OCI-LY1 (cell line): Measurements from ENCODE around the gene CATSPERB.

Experiments used
- H2AFZ ChIP-seq: fragments of 200-600 bp; sonication (generic), shearing (Covaris generic); 2 replicates; pipeline ENCODE4 v1.6.0; 2014; ENCODE audit warnings: antibody characterized with exemption, mild to moderate bottlenecking, low read length
- H3F3A ChIP-seq: fragments of 200-600 bp; sonication (generic), shearing (Covaris generic); 2 replicates; pipeline ENCODE4 v1.6.0; 2014; ENCODE audit warnings: mild to moderate bottlenecking, antibody characterized with exemption, low read length, moderate library complexity; ENCODE audit not compliant: insufficient read depth
- H3K27ac ChIP-seq: fragments of 200-600 bp; sonication (generic); 2 replicates; pipeline ENCODE4 v1.5.1; 2014; ENCODE audit warnings: low read length, mixed run types, mild to moderate bottlenecking, low read depth; ENCODE audit not compliant: poor library complexity, severe bottlenecking
- H3K27me3 ChIP-seq: fragments of 200-600 bp; sonication (generic); 2 replicates; pipeline ENCODE4 v1.6.0; 2014; ENCODE audit warnings: antibody characterized with exemption, mild to moderate bottlenecking, low read length, moderate library complexity; ENCODE audit not compliant: insufficient read depth
- H3K36me3 ChIP-seq: fragments of 200-600 bp; sonication (generic); 2 replicates; pipeline ENCODE4 v1.6.1; 2014; ENCODE audit warnings: mild to moderate bottlenecking, antibody characterized with exemption, low read length, moderate library complexity, mixed read lengths; ENCODE audit not compliant: insufficient read depth
- H3K4me1 ChIP-seq: fragments of 200-600 bp; sonication (generic); 2 replicates; pipeline ENCODE4 v1.5.1; 2014; ENCODE audit warnings: mild to moderate bottlenecking, low read length, moderate library complexity; ENCODE audit not compliant: insufficient read depth, severe bottlenecking
- H3K4me2 ChIP-seq: fragments of 200-600 bp; sonication (generic), shearing (Covaris generic); 2 replicates; pipeline ENCODE4 v1.6.1; 2014; ENCODE audit warnings: low read length
- H3K4me3 ChIP-seq: fragments of 200-600 bp; sonication (generic); 2 replicates; pipeline ENCODE4 v1.5.1; 2014; ENCODE audit warnings: low read length, low read depth, mild to moderate bottlenecking, mixed read lengths; ENCODE audit not compliant: poor library complexity, severe bottlenecking
- H3K79me2 ChIP-seq: fragments of 200-600 bp; shearing (Covaris generic); 2 replicates; pipeline ENCODE4 v1.6.1; 2016; ENCODE audit warnings: mixed run types, low read length, mixed read lengths; ENCODE audit not compliant: insufficient read depth
- H3K9ac ChIP-seq: fragments of 200-600 bp; sonication (generic), shearing (Covaris generic); 2 replicates; pipeline ENCODE4 v1.6.1; 2014; ENCODE audit warnings: mild to moderate bottlenecking, low read length, mixed read lengths
- H3K9me2 ChIP-seq: fragments of 200-600 bp; sonication (generic), shearing (Covaris generic); 2 replicates; pipeline ENCODE4 v1.6.1; 2014; ENCODE audit warnings: low read depth, mild to moderate bottlenecking, low read length, mixed read lengths
- H3K9me3 ChIP-seq: fragments of 200-600 bp; shearing (Covaris generic); 2 replicates; pipeline ENCODE4 v1.6.1; 2014; ENCODE audit warnings: low read length, mixed read lengths
- H4K20me1 ChIP-seq: fragments of 200-600 bp; sonication (generic), shearing (Covaris generic); 2 replicates; pipeline ENCODE4 v1.6.0; 2016; ENCODE audit warnings: mild to moderate bottlenecking, low read length; ENCODE audit not compliant: insufficient read depth
- EZH2 ChIP-seq: fragments of 200-600 bp; sonication (generic), shearing (Covaris generic); IDR thresholded peaks from 2 replicates; pipeline ENCODE4 v1.8.0; 2017; ENCODE audit warnings: borderline replicate concordance, mixed run types, mild to moderate bottlenecking, antibody characterized with exemption, low read length, moderate library complexity, mixed read lengths
- TF ChIP-seq, protein P1 (sequence below): fragments of 200-600 bp; sonication (generic), shearing (Covaris generic); IDR thresholded peaks from 2 replicates; pipeline ENCODE4 v1.5.1; 2017; ENCODE audit warnings: mild to moderate bottlenecking, antibody characterized with exemption, low read length, moderate library complexity, mixed read lengths

CATSPERB gene, protein sequence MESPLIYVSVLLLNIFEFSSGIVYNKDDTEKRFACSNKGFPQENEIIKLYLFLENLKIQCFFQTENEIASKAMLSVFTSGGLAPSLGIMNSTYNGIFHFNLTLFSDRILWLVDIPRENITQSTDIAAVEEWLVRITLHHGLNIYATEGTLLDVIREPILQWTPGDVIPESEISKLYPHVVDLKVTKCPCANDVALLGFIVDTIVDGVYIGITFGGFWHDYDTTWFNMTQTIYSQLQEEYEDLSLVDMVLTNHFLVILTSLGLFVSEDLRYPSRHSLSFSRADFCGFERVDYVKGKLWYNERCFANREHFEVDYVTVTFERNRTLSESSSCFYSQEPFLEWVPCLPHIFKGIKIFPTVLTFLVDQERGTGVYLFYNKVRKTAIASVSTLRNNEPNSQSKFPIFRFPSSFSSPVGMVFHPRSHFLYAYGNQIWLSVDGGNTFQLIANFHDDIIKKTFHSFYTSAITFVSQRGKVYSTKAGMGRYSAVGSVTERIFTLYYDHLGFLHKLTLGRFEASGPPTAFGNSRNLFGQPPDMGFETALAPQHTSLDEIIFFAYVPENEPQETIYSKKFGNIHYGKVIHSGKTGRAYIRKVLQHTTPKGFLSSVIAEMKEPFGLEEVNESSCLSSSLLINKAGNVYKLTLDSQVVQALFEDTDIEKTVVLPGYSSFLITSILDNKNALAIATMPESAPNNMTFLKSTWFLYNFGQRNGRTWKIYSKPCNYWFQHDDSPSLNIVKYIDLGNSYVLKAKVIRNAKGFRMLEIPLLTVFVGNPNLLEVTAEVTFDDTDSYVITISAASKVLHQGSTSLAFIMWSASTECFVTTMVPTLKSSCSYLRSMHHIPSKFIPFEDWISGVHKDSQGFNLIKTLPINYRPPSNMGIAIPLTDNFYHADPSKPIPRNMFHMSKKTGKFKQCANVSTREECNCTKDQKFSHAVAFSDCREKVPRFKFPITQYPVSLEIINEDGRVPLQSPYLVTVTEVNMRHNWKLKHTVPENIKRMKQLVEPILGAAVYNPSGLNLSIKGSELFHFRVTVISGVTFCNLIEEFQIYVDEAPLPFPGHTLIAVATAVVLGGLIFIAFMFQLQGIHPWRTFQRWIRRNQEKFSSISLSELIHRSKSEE

DNA sequence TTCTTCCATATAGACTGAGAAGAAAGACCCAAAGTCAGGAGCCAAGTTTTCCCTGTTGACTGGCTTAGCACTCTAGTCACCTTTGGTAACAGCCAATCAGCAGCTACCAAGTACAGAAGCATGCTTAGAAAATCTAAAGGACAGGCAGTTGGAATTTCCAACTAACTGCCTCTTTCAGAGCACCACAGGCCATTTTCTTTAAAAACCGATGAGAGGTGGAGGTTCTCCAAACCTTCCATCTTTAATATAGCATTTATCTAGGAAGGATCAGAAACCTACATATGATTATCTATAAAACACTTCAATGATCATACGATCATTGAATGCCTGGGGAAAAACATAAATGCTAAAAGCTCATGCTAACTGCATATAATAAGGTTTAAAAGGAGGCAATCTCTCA lies at the start of gene CATSPERB:
Gene CATSPERB, minus strand, starts transcription at position 101 of the 400 bp plus-strand sequence. CDS start 2,607 bp downstream, outside the sequence.
- H3K4me2 ChIP-seq = no peak within 1 kb of the TSS
- no peaks in the 10 kb centered on the region for H3K9me2 ChIP-seq
- no peaks in the 10 kb centered on the region for H3K4me1 ChIP-seq
- H3K27ac ChIP-seq = no peak within 1 kb of the TSS
- no peak for TF ChIP-seq EZH2
- TF ChIP-seq, protein P1, sequence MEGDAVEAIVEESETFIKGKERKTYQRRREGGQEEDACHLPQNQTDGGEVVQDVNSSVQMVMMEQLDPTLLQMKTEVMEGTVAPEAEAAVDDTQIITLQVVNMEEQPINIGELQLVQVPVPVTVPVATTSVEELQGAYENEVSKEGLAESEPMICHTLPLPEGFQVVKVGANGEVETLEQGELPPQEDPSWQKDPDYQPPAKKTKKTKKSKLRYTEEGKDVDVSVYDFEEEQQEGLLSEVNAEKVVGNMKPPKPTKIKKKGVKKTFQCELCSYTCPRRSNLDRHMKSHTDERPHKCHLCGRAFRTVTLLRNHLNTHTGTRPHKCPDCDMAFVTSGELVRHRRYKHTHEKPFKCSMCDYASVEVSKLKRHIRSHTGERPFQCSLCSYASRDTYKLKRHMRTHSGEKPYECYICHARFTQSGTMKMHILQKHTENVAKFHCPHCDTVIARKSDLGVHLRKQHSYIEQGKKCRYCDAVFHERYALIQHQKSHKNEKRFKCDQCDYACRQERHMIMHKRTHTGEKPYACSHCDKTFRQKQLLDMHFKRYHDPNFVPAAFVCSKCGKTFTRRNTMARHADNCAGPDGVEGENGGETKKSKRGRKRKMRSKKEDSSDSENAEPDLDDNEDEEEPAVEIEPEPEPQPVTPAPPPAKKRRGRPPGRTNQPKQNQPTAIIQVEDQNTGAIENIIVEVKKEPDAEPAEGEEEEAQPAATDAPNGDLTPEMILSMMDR = no peak
- H3K9me3 ChIP-seq = no peaks in the 10 kb centered on the region
- H2AFZ ChIP-seq = no peak within 1 kb of the TSS
- H3K79me2 ChIP-seq = no peaks in the 10 kb centered on the region
- H3K36me3 ChIP-seq = no peaks in the 10 kb centered on the region
- H4K20me1 ChIP-seq = no peaks in the 10 kb centered on the region
- no peaks in the 10 kb centered on the region for H3F3A ChIP-seq
- no peaks in the 10 kb centered on the region for H3K27me3 ChIP-seq
- H3K9ac ChIP-seq = no peak within 1 kb of the TSS
- no peak within 1 kb of the TSS for H3K4me3 ChIP-seq

DNA sequence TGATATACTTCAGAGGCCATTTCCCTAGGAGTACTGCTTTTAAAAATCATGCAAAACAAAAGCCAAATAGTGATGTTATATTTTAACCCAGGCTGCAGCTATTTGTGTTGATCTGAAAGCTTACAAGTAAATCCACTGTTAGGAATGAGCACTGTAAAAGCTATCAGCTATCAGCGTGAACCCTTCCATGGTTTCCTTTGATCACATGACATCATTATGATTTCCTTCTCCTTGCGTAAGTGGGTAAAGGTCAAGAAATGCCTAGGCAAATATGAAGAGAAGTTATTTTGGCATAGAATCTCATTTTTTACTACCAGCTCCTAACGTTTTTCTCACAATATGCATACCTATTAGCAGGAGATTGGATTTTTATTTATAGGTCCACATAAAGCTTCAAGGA lies 48.6 kb upstream of the CATSPERB start:
- H3K9me3 ChIP-seq = no peaks in the 10 kb centered on the region
- H2AFZ ChIP-seq = no peak overlapping the region
- no peaks in the 10 kb centered on the region for H3K4me1 ChIP-seq
- no peak overlapping the region for H3K9ac ChIP-seq
- H3K4me3 ChIP-seq = no peak overlapping the region
- H3K36me3 ChIP-seq = peaks cover 30% of the 10 kb centered on the region
- H3K4me2 ChIP-seq = no peak overlapping the region
- TF ChIP-seq, protein P1 = no peak
- no peak for TF ChIP-seq EZH2
- no peaks in the 10 kb centered on the region for H3K27me3 ChIP-seq
- H3F3A ChIP-seq = no peaks in the 10 kb centered on the region
- no peak overlapping the region for H3K27ac ChIP-seq
- H4K20me1 ChIP-seq = no peaks in the 10 kb centered on the region
- H3K79me2 ChIP-seq = no peaks in the 10 kb centered on the region
- no peaks in the 10 kb centered on the region for H3K9me2 ChIP-seq

DNA sequence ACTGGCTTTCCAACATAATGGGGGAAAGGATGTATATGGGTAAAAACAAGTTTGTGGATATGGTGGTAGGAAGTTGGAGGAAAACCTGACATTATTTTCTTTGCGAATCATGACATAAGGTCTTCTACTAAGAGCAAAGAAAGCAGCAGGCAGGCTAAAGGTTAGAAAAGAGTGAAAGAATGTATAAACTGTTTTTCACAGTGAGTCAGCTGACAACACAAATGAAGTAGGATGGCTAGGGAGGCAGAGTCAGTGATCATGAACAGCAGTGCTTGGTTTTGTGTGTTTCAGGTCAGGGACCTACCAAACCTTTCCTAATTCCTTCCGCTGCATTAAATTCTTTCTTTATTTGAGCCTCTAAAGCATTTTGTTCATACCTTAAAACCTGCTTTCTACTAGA lies 46.3 kb upstream of the CATSPERB start:
- Histone ChIP-seq H3K4me3 (no peak overlapping the region), H3K27ac (no peak overlapping the region), H3F3A (no peaks in the 10 kb centered on the region), H4K20me1 (no peaks in the 10 kb centered on the region), H3K4me2 (no peak overlapping the region), H3K36me3 (peaks cover 20% of the 10 kb centered on the region), H3K79me2 (no peaks in the 10 kb centered on the region), H3K9me2 (no peaks in the 10 kb centered on the region), H3K9me3 (no peaks in the 10 kb centered on the region), H3K4me1 (peaks cover 16% of the 10 kb centered on the region), H3K27me3 (no peaks in the 10 kb centered on the region), H3K9ac (no peak overlapping the region), H2AFZ (no peak overlapping the region)
- TF ChIP-seq, protein P1 = no peak
- no peak for TF ChIP-seq EZH2
